TTC549 (cell line): ENCODE results near the gene SPAG16.
"Not testable (repeated sequence)": the region's sequence is repeated elsewhere in the genome, so short reads cannot be mapped to it uniquely, and the experiment has no call there.

Experiments used
- FAIRE-seq: peaks from 2 replicates; lab custom pipeline; 2012; peaks lifted over from hg19 to GRCh38; lab: Jason Lieb, UNC

SPAG16 gene

GRCh38 chr2:214011676-214012075 lies 727.4 kb downstream of the SPAG16 start:
- no peak for FAIRE-seq

GRCh38 chr2:214014551-214015220 lies 730.4 kb downstream of the SPAG16 start:
- no peak for FAIRE-seq

- FAIRE-seq, result no peak
These were observed 735.1 kb downstream of the SPAG16 start for GRCh38 chr2:214019229-214019972.

- FAIRE-seq, result no peak
These were observed 735.7 kb downstream of the SPAG16 start for GRCh38 chr2:214019973-214020345.

GRCh38 chr2:214029190-214029589 lies 744.9 kb downstream of the SPAG16 start:
- FAIRE-seq, result no peak

- FAIRE-seq, result no peak
These were observed 747.3 kb downstream of the SPAG16 start for GRCh38 chr2:214031566-214031965.

- FAIRE-seq, result no peak
These were observed 750.2 kb downstream of the SPAG16 start for GRCh38 chr2:214034417-214034816.

GRCh38 chr2:214035091-214035852 lies 751.0 kb downstream of the SPAG16 start:
- no peak for FAIRE-seq

- no peak for FAIRE-seq
These were observed 751.7 kb downstream of the SPAG16 start for GRCh38 chr2:214035921-214036320.

- no peak for FAIRE-seq
These were observed 753.9 kb downstream of the SPAG16 start for GRCh38 chr2:214038186-214038585.

GRCh38 chr2:214050731-214051130 lies 766.5 kb downstream of the SPAG16 start:
- FAIRE-seq, result no peak

- no peak for FAIRE-seq
These were observed 767.3 kb downstream of the SPAG16 start for GRCh38 chr2:214051585-214051984.

GRCh38 chr2:214052235-214052634 lies 768.0 kb downstream of the SPAG16 start:
- no peak for FAIRE-seq

- FAIRE-seq, result no peak
These were observed 773.7 kb downstream of the SPAG16 start for GRCh38 chr2:214057986-214058385.

GRCh38 chr2:214062279-214062678 lies 778.0 kb downstream of the SPAG16 start:
- not testable (repeated sequence) for FAIRE-seq

- no peak for FAIRE-seq
These were observed 780.2 kb downstream of the SPAG16 start for GRCh38 chr2:214064471-214064870.

GRCh38 chr2:214066862-214067261 lies 782.6 kb downstream of the SPAG16 start:
- FAIRE-seq, result no peak

GRCh38 chr2:214069254-214069653 lies 785.0 kb downstream of the SPAG16 start:
- FAIRE-seq, result no peak

GRCh38 chr2:214075456-214075855 lies 791.2 kb downstream of the SPAG16 start:
- FAIRE-seq, result no peak

GRCh38 chr2:214076527-214076926 lies 792.3 kb downstream of the SPAG16 start:
- no peak for FAIRE-seq

GRCh38 chr2:214077727-214078126 lies 793.5 kb downstream of the SPAG16 start:
- FAIRE-seq, result no peak

GRCh38 chr2:214079032-214079431 lies 794.8 kb downstream of the SPAG16 start:
- FAIRE-seq, result no peak

GRCh38 chr2:214088536-214088935 lies 804.3 kb downstream of the SPAG16 start:
- no peak for FAIRE-seq
